Measurements from ENCODE around the gene YDJC. TPM values are rescaled to one million over a fixed set of nuclear protein-coding genes. Genes with fewer than 3 reads are reported as not detected.
"Not testable (repeated sequence)": the region's sequence is repeated elsewhere in the genome, so short reads cannot be mapped to it uniquely, and the experiment has no call there.

The YDJC gene
- total RNA-seq, 1 donor, result 19.0 TPM

- TF ChIP-seq, protein P1, sequence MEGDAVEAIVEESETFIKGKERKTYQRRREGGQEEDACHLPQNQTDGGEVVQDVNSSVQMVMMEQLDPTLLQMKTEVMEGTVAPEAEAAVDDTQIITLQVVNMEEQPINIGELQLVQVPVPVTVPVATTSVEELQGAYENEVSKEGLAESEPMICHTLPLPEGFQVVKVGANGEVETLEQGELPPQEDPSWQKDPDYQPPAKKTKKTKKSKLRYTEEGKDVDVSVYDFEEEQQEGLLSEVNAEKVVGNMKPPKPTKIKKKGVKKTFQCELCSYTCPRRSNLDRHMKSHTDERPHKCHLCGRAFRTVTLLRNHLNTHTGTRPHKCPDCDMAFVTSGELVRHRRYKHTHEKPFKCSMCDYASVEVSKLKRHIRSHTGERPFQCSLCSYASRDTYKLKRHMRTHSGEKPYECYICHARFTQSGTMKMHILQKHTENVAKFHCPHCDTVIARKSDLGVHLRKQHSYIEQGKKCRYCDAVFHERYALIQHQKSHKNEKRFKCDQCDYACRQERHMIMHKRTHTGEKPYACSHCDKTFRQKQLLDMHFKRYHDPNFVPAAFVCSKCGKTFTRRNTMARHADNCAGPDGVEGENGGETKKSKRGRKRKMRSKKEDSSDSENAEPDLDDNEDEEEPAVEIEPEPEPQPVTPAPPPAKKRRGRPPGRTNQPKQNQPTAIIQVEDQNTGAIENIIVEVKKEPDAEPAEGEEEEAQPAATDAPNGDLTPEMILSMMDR (IDR thresholded peaks at IDR 0.05; ENCODE audit: insufficient read depth, low read depth, low read length), result no peak
- no peak overlapping the region for H3K4me3 ChIP-seq (ENCODE audit: low read depth, low read length)
- DNase-seq (ENCODE audit: low read depth), result no peak
Measured at GRCh38 chr22:21613553-21614233, 16.1 kb downstream of the YDJC start.

GRCh38 chr22:21612858-21613257 is 17.0 kb downstream of the YDJC start:
- H3K4me3 ChIP-seq (ENCODE audit: low read depth, low read length), result no peak overlapping the region
- no peak for DNase-seq (ENCODE audit: low read depth)
- TF ChIP-seq, protein P1 (IDR thresholded peaks at IDR 0.05; ENCODE audit: insufficient read depth, low read depth, low read length), result no peak

GRCh38 chr22:21611210-21611977 is 18.4 kb downstream of the YDJC start:
- TF ChIP-seq, protein P1 (IDR thresholded peaks at IDR 0.05; ENCODE audit: insufficient read depth, low read depth, low read length), result no peak
- no peak for DNase-seq (ENCODE audit: low read depth)
- no peak overlapping the region for H3K4me3 ChIP-seq (ENCODE audit: low read depth, low read length)

DNA sequence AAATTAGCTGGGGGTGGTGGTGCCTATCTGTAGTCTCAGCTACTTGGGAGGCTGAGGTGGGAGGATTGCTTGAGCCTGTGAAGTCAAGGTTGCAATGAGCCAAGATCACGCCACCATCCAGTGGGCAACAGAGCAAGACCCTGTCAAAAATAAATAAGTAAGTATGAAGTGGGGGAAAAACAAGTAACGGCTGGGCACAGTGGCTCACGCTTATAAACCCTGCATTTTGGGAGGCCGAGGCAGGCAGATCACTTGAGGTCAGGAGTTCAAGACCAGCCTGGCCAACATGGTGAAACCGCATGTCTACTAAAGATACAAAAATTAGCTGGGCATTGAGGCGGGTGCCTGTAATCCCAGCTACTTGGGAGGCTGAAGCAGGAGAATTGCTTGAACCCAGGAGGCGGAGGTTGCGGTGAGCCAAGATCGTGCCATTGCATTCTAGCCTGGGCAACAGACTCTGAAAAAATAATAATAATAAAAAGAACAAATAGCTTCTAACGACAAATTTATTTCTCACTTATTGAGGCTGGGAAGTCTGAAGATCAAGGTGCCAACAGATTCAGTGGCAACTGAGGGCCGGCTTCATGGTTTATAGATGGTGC is 20.2 kb downstream of the YDJC start:
- DNase-seq (ENCODE audit: low read depth); H3K4me3 ChIP-seq (ENCODE audit: low read depth, low read length): not testable (repeated sequence)

DNA sequence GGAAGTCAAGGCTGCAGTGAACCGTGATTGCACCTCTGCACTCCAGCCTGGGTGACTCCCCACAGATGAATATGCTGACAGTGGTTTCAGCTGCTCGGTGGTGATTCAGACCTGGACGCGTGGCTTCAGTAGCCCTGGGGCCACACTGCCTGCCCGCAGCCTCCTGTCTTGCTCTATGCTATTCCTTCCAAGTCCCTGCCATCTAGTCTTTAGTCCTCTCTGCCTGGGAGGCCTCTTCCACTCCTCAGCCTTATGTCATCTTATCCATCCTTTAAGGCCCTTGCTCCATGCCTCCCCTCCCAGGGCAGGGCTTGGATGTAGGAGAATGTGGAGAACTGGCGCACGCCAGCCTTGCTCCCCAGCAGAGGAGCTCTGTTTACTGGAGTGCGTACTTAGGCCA is 23.0 kb downstream of the YDJC start:
- no peak for DNase-seq (ENCODE audit: low read depth)
- TF ChIP-seq, protein P1 (IDR thresholded peaks at IDR 0.05; ENCODE audit: insufficient read depth, low read depth, low read length), result no peak
- no peak overlapping the region for H3K4me3 ChIP-seq (ENCODE audit: low read depth, low read length)

- no peak for DNase-seq (ENCODE audit: low read depth)
- H3K4me3 ChIP-seq (ENCODE audit: low read depth, low read length), result no peak overlapping the region
- TF ChIP-seq, protein P1 (IDR thresholded peaks at IDR 0.05; ENCODE audit: insufficient read depth, low read depth, low read length), result no peak
Measured at GRCh38 chr22:21605887-21606564, 23.8 kb downstream of the YDJC start.

DNA sequence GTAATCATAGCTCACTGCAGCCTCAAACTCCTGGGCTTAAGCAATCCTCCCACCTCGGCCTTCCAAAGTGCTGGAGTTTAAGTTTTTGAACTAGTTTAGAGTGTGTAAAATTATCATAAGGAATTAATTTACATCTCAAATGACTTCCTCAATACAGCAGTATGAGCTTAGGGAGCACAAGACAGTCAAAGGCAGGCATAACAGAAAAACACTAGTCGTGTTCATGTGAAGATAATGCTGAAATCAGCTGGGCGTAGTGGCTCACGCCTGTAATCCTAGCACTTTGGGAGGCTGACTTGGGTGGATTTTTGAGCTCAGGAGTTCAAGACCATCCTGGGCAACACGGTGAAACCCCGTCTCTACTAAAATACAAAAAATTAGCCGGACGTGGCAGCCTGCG is 25.8 kb downstream of the YDJC start:
- H3K4me3 ChIP-seq (ENCODE audit: low read depth, low read length), result no peak overlapping the region
- TF ChIP-seq, protein P1 (IDR thresholded peaks at IDR 0.05; ENCODE audit: insufficient read depth, low read depth, low read length), result no peak
- no peak for DNase-seq (ENCODE audit: low read depth)
